ENCODE data around the gene DOCK2. TPM values are rescaled to one million over a fixed set of nuclear protein-coding genes. Genes with fewer than 3 reads are reported as not detected.

DOCK2 gene
- total and polyA plus RNA-seq, 2 donors (not counting 1 experiment from before 2014, with no cell fraction given) = 1.1 to 8.9 TPM

GRCh38 chr5:169814522-169814921 is 177.4 kb downstream of the DOCK2 start:
- Histone ChIP-seq H4K20me1 (ENCODE audit: control insufficient read depth, extremely low read depth, insufficient read depth, low read length) (no peaks in the 10 kb centered on the region), H3K4me1 (ENCODE audit: control insufficient read depth, extremely low read depth, insufficient read depth, low read length) (no peaks in the 10 kb centered on the region)
- DNase-seq (ENCODE audit: low read depth in 2 of 2) = peak; percentile 30 to 38

GRCh38 chr5:169817031-169817430 is 180.0 kb downstream of the DOCK2 start:
- TF ChIP-seq, protein P1, sequence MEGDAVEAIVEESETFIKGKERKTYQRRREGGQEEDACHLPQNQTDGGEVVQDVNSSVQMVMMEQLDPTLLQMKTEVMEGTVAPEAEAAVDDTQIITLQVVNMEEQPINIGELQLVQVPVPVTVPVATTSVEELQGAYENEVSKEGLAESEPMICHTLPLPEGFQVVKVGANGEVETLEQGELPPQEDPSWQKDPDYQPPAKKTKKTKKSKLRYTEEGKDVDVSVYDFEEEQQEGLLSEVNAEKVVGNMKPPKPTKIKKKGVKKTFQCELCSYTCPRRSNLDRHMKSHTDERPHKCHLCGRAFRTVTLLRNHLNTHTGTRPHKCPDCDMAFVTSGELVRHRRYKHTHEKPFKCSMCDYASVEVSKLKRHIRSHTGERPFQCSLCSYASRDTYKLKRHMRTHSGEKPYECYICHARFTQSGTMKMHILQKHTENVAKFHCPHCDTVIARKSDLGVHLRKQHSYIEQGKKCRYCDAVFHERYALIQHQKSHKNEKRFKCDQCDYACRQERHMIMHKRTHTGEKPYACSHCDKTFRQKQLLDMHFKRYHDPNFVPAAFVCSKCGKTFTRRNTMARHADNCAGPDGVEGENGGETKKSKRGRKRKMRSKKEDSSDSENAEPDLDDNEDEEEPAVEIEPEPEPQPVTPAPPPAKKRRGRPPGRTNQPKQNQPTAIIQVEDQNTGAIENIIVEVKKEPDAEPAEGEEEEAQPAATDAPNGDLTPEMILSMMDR (conservative IDR thresholded peaks at IDR 0.05 in 1 of 2, IDR thresholded peaks at IDR 0.05 in 1 of 2; ENCODE audit: low read depth in 1 of 2, low read length in 2 of 2) = no peak
- TF ChIP-seq EZH2 (IDR thresholded peaks at IDR 0.05; ENCODE audit: low read length, missing control alignments) = no peak
- no peak for DNase-seq (ENCODE audit: low read depth in 2 of 2)
- no peaks in the 10 kb centered on the region for H3K27me3 ChIP-seq (ENCODE audit: control insufficient read depth, insufficient read depth, low read length)
- no peaks in the 10 kb centered on the region for H3K4me1 ChIP-seq (ENCODE audit: control insufficient read depth, extremely low read depth, insufficient read depth, low read length)
- H3K4me3 ChIP-seq (replicated peaks in 1 of 4; ENCODE audit: control extremely low read depth in 1 of 4, insufficient read depth in 1 of 4, low read depth in 3 of 4, low read length in 4 of 4) = no peak overlapping the region
- H3K4me2 ChIP-seq (ENCODE audit: extremely low read depth, insufficient read depth, low read length) = no peak overlapping the region
- no peaks in the 10 kb centered on the region for H3K9me3 ChIP-seq (ENCODE audit: control insufficient read depth, insufficient read depth, low read depth, low read length)
- no peak overlapping the region for H2AFZ ChIP-seq (ENCODE audit: low read length)
- H4K20me1 ChIP-seq (ENCODE audit: control insufficient read depth, extremely low read depth, insufficient read depth, low read length) = no peaks in the 10 kb centered on the region
- H3K79me2 ChIP-seq (ENCODE audit: control insufficient read depth, insufficient read depth, low read length) = no peaks in the 10 kb centered on the region
- no peak overlapping the region for H3K27ac ChIP-seq (ENCODE audit: insufficient read depth, low read length)
- H3K36me3 ChIP-seq (ENCODE audit: control insufficient read depth, insufficient read depth, low read length) = no peaks in the 10 kb centered on the region
- no peak overlapping the region for H3K9ac ChIP-seq (ENCODE audit: insufficient read depth, low read length)

More at GRCh38 chr5:169814522-169814921, 177.4 kb downstream of the DOCK2 start:
- H3K36me3 ChIP-seq (ENCODE audit: control insufficient read depth, insufficient read depth, low read length) = no peaks in the 10 kb centered on the region
- H3K9ac ChIP-seq (ENCODE audit: insufficient read depth, low read length) = no peak overlapping the region
- H3K4me3 ChIP-seq (replicated peaks in 1 of 4; ENCODE audit: control extremely low read depth in 1 of 4, insufficient read depth in 1 of 4, low read depth in 3 of 4, low read length in 4 of 4) = no peak overlapping the region
- no peaks in the 10 kb centered on the region for H3K9me3 ChIP-seq (ENCODE audit: control insufficient read depth, insufficient read depth, low read depth, low read length)
- no peak overlapping the region for H3K4me2 ChIP-seq (ENCODE audit: extremely low read depth, insufficient read depth, low read length)
- H2AFZ ChIP-seq (ENCODE audit: low read length) = no peak overlapping the region
- TF ChIP-seq EZH2 (IDR thresholded peaks at IDR 0.05; ENCODE audit: low read length, missing control alignments) = no peak
- TF ChIP-seq, protein P1 (conservative IDR thresholded peaks at IDR 0.05 in 1 of 2, IDR thresholded peaks at IDR 0.05 in 1 of 2; ENCODE audit: low read depth in 1 of 2, low read length in 2 of 2) = no peak
- H3K27ac ChIP-seq (ENCODE audit: insufficient read depth, low read length) = no peak overlapping the region
- H3K79me2 ChIP-seq (ENCODE audit: control insufficient read depth, insufficient read depth, low read length) = no peaks in the 10 kb centered on the region
- H3K27me3 ChIP-seq (ENCODE audit: control insufficient read depth, insufficient read depth, low read length) = no peaks in the 10 kb centered on the region

DNA sequence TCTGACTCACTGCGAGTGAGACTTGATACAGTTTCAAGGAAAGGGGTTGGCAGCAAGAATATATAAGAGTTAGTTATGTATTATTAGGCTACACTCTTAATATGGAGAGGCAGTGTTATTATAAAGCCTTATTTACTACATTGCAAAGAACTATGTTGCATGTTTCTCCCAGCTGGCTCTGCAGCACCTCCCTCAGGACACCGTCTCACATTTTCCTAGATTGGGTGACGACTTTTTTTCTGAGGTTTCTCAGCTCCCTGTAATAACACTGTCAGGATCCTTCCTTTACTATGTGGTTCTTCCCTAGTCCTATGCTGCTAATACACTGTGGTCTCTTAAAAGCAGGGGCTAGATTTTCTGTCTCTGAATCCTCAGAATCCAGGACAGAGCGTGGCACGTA is 189.5 kb downstream of the DOCK2 start:
- DNase-seq (ENCODE audit: low read depth in 2 of 2) = no peak
- TF ChIP-seq, protein P1 (conservative IDR thresholded peaks at IDR 0.05 in 1 of 2, IDR thresholded peaks at IDR 0.05 in 1 of 2; ENCODE audit: low read depth in 1 of 2, low read length in 2 of 2) = peak; percentile 7 to 23
- TF ChIP-seq EZH2 (IDR thresholded peaks at IDR 0.05; ENCODE audit: low read length, missing control alignments) = no peak

More for the DNA sequence above, 189.5 kb downstream of the DOCK2 start:
- Histone ChIP-seq H3K9ac (ENCODE audit: insufficient read depth, low read length) (no peak overlapping the region), H3K4me3 (replicated peaks in 1 of 4; ENCODE audit: control extremely low read depth in 1 of 4, insufficient read depth in 1 of 4, low read depth in 3 of 4, low read length in 4 of 4) (no peak overlapping the region), H4K20me1 (ENCODE audit: control insufficient read depth, extremely low read depth, insufficient read depth, low read length) (no peaks in the 10 kb centered on the region), H3K4me1 (ENCODE audit: control insufficient read depth, extremely low read depth, insufficient read depth, low read length) (no peaks in the 10 kb centered on the region), H3K27ac (ENCODE audit: insufficient read depth, low read length) (no peak overlapping the region), H3K9me3 (ENCODE audit: control insufficient read depth, insufficient read depth, low read depth, low read length) (no peaks in the 10 kb centered on the region), H3K27me3 (ENCODE audit: control insufficient read depth, insufficient read depth, low read length) (no peaks in the 10 kb centered on the region), H2AFZ (ENCODE audit: low read length) (no peak overlapping the region), H3K79me2 (ENCODE audit: control insufficient read depth, insufficient read depth, low read length) (no peaks in the 10 kb centered on the region), H3K36me3 (ENCODE audit: control insufficient read depth, insufficient read depth, low read length) (no peaks in the 10 kb centered on the region), H3K4me2 (ENCODE audit: extremely low read depth, insufficient read depth, low read length) (no peak overlapping the region)

All from fibroblast of lung (primary cell).